Kidney (tissue), 14 donors: ENCODE measurements around the gene TMEM263. TPM values are rescaled to one million over a fixed set of nuclear protein-coding genes. Genes with fewer than 3 reads are reported as not detected.

Experiments used
- DNase-seq, 5 donors: peaks; one replicate each; pipeline ENCODE4 v3.0.0-alpha.2; 2013 to 2020
- FAIRE-seq: peaks from 2 replicates; lab custom pipeline; 2012; peaks lifted over from hg19 to GRCh38; lab: Jason Lieb, UNC
- H3K27ac ChIP-seq, 2 donors: one replicate each; pipeline ENCODE4 v1.7.0; 2013; ENCODE audit warnings: low read depth in 2 of 2, low read length in 2 of 2, inconsistent platforms in 1 of 2
- H3K27me3 ChIP-seq: one replicate; pipeline ENCODE4 v1.7.1; 2013; ENCODE audit warnings: low read length, inconsistent platforms; ENCODE audit not compliant: control insufficient read depth, insufficient read depth
- H3K36me3 ChIP-seq, 3 donors: one replicate each; pipeline versions ENCODE4 v1.7.0 to v1.7.1; 2013; ENCODE audit warnings: low read length in 3 of 3, control low read depth in 1 of 3, inconsistent platforms in 1 of 3; ENCODE audit not compliant: insufficient read depth in 3 of 3, control insufficient read depth in 2 of 3
- H3K4me1 ChIP-seq, 3 donors: one replicate each; pipeline versions ENCODE4 v1.7.0 to v1.7.1; 2013; ENCODE audit warnings: low read length in 3 of 3, inconsistent platforms in 1 of 3, low read depth in 1 of 3; ENCODE audit not compliant: control insufficient read depth in 2 of 3, insufficient read depth in 2 of 3
- H3K4me3 ChIP-seq, 3 donors: one replicate each; pipeline versions ENCODE4 v1.7.0 to v1.8.1; 2013; ENCODE audit warnings: low read length in 3 of 3, control low read depth in 1 of 3, inconsistent platforms in 1 of 3
- H3K9ac ChIP-seq, 3 donors: one replicate each; pipeline versions ENCODE4 v1.7.0 to v1.7.1; 2013; ENCODE audit warnings: low read length in 3 of 3, control low read depth in 1 of 3, inconsistent platforms in 1 of 3
- H3K9me3 ChIP-seq, 3 donors: one replicate each; pipeline versions ENCODE4 v1.7.0 to v1.7.1; 2013; ENCODE audit warnings: low read length in 3 of 3, control low read depth in 1 of 3, inconsistent platforms in 1 of 3; ENCODE audit not compliant: control insufficient read depth in 2 of 3, insufficient read depth in 1 of 3
- CTCF ChIP-seq: IDR thresholded peaks from 3 replicates; pipeline ENCODE4 v1.5.1; 2012; ENCODE audit warnings: mild to moderate bottlenecking, moderate library complexity, borderline replicate concordance; ENCODE audit not compliant: insufficient read depth; ENCODE audit errors: extremely low read depth
- intact Hi-C: fragments of 100-400 bp; cut with DNase I; formaldehyde crosslinking; loops from one replicate; pipeline ENCODE4 v1.11.1; 2022
- polyA plus RNA-seq: library from polyadenylated mRNA; stranded (reverse); fragments of 350-450 nt; fragmentation: Illumina TruSeq; extraction: RNeasy Lipid Tissue Mini Kit (QIAGEN cat#74804); gene quantifications from one replicate; pipeline ENCODE4 v1.2.3, GENCODE V29; 2014; ENCODE audit warnings: low read depth, low replicate concordance; ENCODE audit not compliant: insufficient read depth
- total RNA-seq: library from RNA; stranded (reverse); fragmentation: NEBNext Ultra II Directional; extraction: Animal tissue kit (Norgen Biotek cat#: 25700); gene quantifications from one replicate; pipeline ENCODE4 v1.2.1, GENCODE V29; 2021
- donor health status: control.
- donor health status: control.
- donor health status: control.
- donor health status: control.
- donor health status: control.
- donor health status: DM: yes; HTN: yes; CAD: no.
- donor health status: Normal renal cell carcinoma (clear cell type).

Gene TMEM263
- total and polyA plus RNA-seq, 2 donors from 2014 or later = 28.7 to 43.1 TPM

GRCh38 chr12:106954462-106955376, 988 bp upstream of the TMEM263 start:
- intact Hi-C loops = no loop called here
- no peak for TF ChIP-seq CTCF
- H3K36me3 ChIP-seq = no peaks in the 10 kb centered on the region
- peak overlapping the region; percentile 97 to 98 for H3K27ac ChIP-seq
- peaks cover 0 to 7% (median 6%) of the 10 kb centered on the region in 3 donors for H3K4me1 ChIP-seq
- peak overlapping the region; percentile 18 to 86 (median 50) for H3K4me3 ChIP-seq
- no peak for FAIRE-seq
- peak; percentile 16 to 82 (median 65) for DNase-seq
- H3K27me3 ChIP-seq = no peaks in the 10 kb centered on the region
- peak overlapping the region; percentile 1 to 65 (median 14) for H3K9ac ChIP-seq
- H3K9me3 ChIP-seq = no peaks in the 10 kb centered on the region

GRCh38 chr12:106956048-106956578, 406 bp downstream of the TMEM263 start:
- no peak for FAIRE-seq
- H3K27me3 ChIP-seq = no peaks in the 10 kb centered on the region
- H3K27ac ChIP-seq = peak overlapping the region; percentile 97 to 98
- H3K4me3 ChIP-seq = peak overlapping the region; percentile 86 to 90 (median 88)
- peaks cover 0 to 7% (median 6%) of the 10 kb centered on the region in 3 donors for H3K4me1 ChIP-seq
- intact Hi-C loops = no loop called here
- no peaks in the 10 kb centered on the region for H3K9me3 ChIP-seq
- TF ChIP-seq CTCF = no peak
- peak; percentile 79 to 92 (median 87) for DNase-seq
- peak overlapping the region; percentile 61 to 94 (median 74) for H3K9ac ChIP-seq
- H3K36me3 ChIP-seq = no peaks in the 10 kb centered on the region

GRCh38 chr12:106957583-106957982, 1.9 kb downstream of the TMEM263 start:
- DNase-seq = no peak
- no peak for TF ChIP-seq CTCF
- peak overlapping the region in 1 of 3 donors; percentile 94 for H3K9ac ChIP-seq
- no peaks in the 10 kb centered on the region for H3K9me3 ChIP-seq
- no peaks in the 10 kb centered on the region for H3K27me3 ChIP-seq
- H3K27ac ChIP-seq = no peak overlapping the region
- H3K4me3 ChIP-seq = peak overlapping the region in 2 of 3 donors; percentile 86 to 88
- FAIRE-seq = no peak
- peaks cover 0 to 7% (median 6%) of the 10 kb centered on the region in 3 donors for H3K4me1 ChIP-seq
- no peaks in the 10 kb centered on the region for H3K36me3 ChIP-seq
- intact Hi-C loops = no loop called here
